Measurements from ENCODE around the gene SMG7.

The SMG7 gene

GRCh38 chr1:183552891-183553290 lies 80.6 kb downstream of the SMG7 start (continued):
- TF ChIP-seq ZNF585B (tag by site-specific recombination; IDR thresholded peaks at IDR 0.05) (no peak), ZFP37 (tag by site-specific recombination; IDR thresholded peaks at IDR 0.05) (no peak), ELK4 (IDR thresholded peaks at IDR 0.05; ENCODE audit: borderline replicate concordance, low read depth, low read length) (no peak), MYNN (tag by site-specific recombination; IDR thresholded peaks at IDR 0.05; ENCODE audit: borderline replicate concordance) (no peak), OVOL3 (tag by site-specific recombination; IDR thresholded peaks at IDR 0.05) (no peak), ZNF366 (tag by site-specific recombination; conservative IDR thresholded peaks at IDR 0.05) (no peak), ZFP3 (tag by site-specific recombination; IDR thresholded peaks at IDR 0.05; ENCODE audit: low read depth) (no peak), GLIS1 (tag by site-specific recombination; IDR thresholded peaks at IDR 0.05) (no peak), ZNF529 (tag by site-specific recombination; IDR thresholded peaks at IDR 0.05; ENCODE audit: insufficient replicate concordance) (no peak), ZNF148 (tag by site-specific recombination; IDR thresholded peaks at IDR 0.05; ENCODE audit: borderline replicate concordance) (no peak)

DNA sequence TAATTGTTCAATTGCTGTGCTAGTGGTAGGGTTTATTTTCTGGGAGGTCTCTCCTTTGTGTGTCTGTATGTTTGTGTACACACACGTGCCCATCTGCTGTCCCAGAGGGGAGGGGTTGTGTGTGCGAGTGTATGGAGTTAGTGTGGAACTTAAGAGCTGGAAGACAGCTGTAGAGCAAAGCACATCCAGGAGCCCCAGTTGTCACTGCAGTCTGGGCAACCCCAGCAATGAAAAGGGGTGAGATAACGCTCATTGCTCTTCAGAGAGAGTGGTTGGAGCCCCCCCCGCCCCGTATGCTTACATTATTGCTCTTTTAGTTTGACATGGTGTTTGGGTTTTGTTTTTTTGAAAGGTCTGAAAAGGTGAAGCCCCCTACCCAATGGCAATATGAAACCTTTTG lies 81.0 kb downstream of the SMG7 start:
- Histone ChIP-seq H3K9me3 (ENCODE audit: control insufficient read depth, insufficient read depth, low read depth, low read length) (no peaks in the 10 kb centered on the region), H3K27ac (ENCODE audit: extremely low read depth, low read depth, low read length) (no peak overlapping the region), H3K4me3 (ENCODE audit: low read depth, low read length) (no peak overlapping the region), H3K36me3 (ENCODE audit: control insufficient read depth in 2 of 2, insufficient read depth in 1 of 2, low read length in 2 of 2) (peaks cover 23 to 64% of the 10 kb centered on the region in 2 experiments), H3K4me1 (ENCODE audit: control insufficient read depth, insufficient read depth, low read length) (no peaks in the 10 kb centered on the region)
- ChIA-PET POLR2A (interaction anchor here (0.9 kb wide), 1 partner anchor 14 kb away, joined by 4 read pairs; no protein-coding TSS in a partner anchor), CTCF (interaction anchor here (0.6 kb wide), 1 partner anchor 70 kb away, joined by 3 read pairs; no protein-coding TSS in a partner anchor)
- TF ChIP-seq ZNF362 (tag by site-specific recombination; IDR thresholded peaks at IDR 0.05) (no peak), ZNF214 (tag by site-specific recombination; IDR thresholded peaks at IDR 0.05; ENCODE audit: borderline replicate concordance) (no peak), HOXC10 (CRISPR knock-in tag; IDR thresholded peaks at IDR 0.05) (no peak)
- TF ChIP-seq, protein P1, sequence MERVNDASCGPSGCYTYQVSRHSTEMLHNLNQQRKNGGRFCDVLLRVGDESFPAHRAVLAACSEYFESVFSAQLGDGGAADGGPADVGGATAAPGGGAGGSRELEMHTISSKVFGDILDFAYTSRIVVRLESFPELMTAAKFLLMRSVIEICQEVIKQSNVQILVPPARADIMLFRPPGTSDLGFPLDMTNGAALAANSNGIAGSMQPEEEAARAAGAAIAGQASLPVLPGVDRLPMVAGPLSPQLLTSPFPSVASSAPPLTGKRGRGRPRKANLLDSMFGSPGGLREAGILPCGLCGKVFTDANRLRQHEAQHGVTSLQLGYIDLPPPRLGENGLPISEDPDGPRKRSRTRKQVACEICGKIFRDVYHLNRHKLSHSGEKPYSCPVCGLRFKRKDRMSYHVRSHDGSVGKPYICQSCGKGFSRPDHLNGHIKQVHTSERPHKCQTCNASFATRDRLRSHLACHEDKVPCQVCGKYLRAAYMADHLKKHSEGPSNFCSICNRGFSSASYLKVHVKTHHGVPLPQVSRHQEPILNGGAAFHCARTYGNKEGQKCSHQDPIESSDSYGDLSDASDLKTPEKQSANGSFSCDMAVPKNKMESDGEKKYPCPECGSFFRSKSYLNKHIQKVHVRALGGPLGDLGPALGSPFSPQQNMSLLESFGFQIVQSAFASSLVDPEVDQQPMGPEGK (tag by site-specific recombination; IDR thresholded peaks at IDR 0.05) = no peak
- TF ChIP-seq, protein P2, sequence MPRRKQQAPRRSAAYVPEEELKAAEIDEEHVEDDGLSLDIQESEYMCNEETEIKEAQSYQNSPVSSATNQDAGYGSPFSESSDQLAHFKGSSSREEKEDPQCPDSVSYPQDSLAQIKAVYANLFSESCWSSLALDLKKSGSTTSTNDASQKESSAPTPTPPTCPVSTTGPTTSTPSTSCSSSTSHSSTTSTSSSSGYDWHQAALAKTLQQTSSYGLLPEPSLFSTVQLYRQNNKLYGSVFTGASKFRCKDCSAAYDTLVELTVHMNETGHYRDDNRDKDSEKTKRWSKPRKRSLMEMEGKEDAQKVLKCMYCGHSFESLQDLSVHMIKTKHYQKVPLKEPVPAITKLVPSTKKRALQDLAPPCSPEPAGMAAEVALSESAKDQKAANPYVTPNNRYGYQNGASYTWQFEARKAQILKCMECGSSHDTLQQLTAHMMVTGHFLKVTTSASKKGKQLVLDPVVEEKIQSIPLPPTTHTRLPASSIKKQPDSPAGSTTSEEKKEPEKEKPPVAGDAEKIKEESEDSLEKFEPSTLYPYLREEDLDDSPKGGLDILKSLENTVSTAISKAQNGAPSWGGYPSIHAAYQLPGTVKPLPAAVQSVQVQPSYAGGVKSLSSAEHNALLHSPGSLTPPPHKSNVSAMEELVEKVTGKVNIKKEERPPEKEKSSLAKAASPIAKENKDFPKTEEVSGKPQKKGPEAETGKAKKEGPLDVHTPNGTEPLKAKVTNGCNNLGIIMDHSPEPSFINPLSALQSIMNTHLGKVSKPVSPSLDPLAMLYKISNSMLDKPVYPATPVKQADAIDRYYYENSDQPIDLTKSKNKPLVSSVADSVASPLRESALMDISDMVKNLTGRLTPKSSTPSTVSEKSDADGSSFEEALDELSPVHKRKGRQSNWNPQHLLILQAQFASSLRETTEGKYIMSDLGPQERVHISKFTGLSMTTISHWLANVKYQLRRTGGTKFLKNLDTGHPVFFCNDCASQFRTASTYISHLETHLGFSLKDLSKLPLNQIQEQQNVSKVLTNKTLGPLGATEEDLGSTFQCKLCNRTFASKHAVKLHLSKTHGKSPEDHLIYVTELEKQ (tag by site-specific recombination; IDR thresholded peaks at IDR 0.05; ENCODE audit: borderline replicate concordance) = no peak

All from HEK293 (cell line).